ENCODE data around the gene H3-3A. TPM values are rescaled to one million over a fixed set of nuclear protein-coding genes. Genes with fewer than 3 reads are reported as not detected.

The H3-3A gene
- polyA plus RNA-seq, 1 of the 3 experiments (the other 2 are of a cell fraction) = 315 TPM

- Histone ChIP-seq H3K27me3 (ENCODE audit: insufficient read depth) (no peaks in the 10 kb centered on the region), H3K9me2 (no peaks in the 10 kb centered on the region), H3K79me2 (ENCODE audit: insufficient read depth) (no peaks in the 10 kb centered on the region), H4K20me1 (ENCODE audit: insufficient read depth) (no peaks in the 10 kb centered on the region), H3K4me1 (ENCODE audit: control insufficient read depth in 1 of 2, insufficient read depth in 2 of 2, low read depth in 1 of 2, low read length in 1 of 2) (no peaks in the 10 kb centered on the region; a peak in 1 of 4 replicates), H3K4me3 (ENCODE audit: low read depth in 2 of 2, low read length in 1 of 2) (no peak overlapping the region), H3F3A (replicated peaks; ENCODE audit: insufficient read depth) (no peaks in the 10 kb centered on the region), H3K9ac (no peak overlapping the region), H3K36me3 (replicated peaks in 1 of 2; ENCODE audit: control insufficient read depth in 1 of 2, insufficient read depth in 2 of 2, low read length in 1 of 2) (no peaks in the 10 kb centered on the region), H3K27ac (ENCODE audit: low read depth in 2 of 2, low read length in 1 of 2) (no peak overlapping the region), H2AFZ (ENCODE audit: low read depth) (no peak overlapping the region), H3K4me2 (no peak overlapping the region), H3K9me3 (no peaks in the 10 kb centered on the region)
- ChIA-PET CTCF (interaction anchor here (1.2 kb wide), 1 partner anchor 37 kb away, joined by 3 read pairs; no protein-coding TSS in a partner anchor), POLR2A (no interaction called here)
- TF ChIP-seq MXI1 (IDR thresholded peaks at IDR 0.05; ENCODE audit: low read depth, low read length) (no peak), FOXM1 (IDR thresholded peaks at IDR 0.05; ENCODE audit: low read depth) (no peak)
- TF ChIP-seq, protein P1, sequence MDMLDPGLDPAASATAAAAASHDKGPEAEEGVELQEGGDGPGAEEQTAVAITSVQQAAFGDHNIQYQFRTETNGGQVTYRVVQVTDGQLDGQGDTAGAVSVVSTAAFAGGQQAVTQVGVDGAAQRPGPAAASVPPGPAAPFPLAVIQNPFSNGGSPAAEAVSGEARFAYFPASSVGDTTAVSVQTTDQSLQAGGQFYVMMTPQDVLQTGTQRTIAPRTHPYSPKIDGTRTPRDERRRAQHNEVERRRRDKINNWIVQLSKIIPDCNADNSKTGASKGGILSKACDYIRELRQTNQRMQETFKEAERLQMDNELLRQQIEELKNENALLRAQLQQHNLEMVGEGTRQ (IDR thresholded peaks at IDR 0.05; ENCODE audit: borderline replicate concordance, low read depth, low read length) = no peak
- 91% methylated on average over 5 of the region's 5 CpGs for WGBS (ENCODE audit: low lambda C conversion rate)
- DNase-seq = no peak
These were observed 34.8 kb upstream of the H3-3A start for GRCh38 chr1:226027538-226028217.

- Histone ChIP-seq H3K4me3 (ENCODE audit: low read depth in 2 of 2, low read length in 1 of 2) (no peak overlapping the region), H3K9me3 (no peaks in the 10 kb centered on the region), H3K4me2 (no peak overlapping the region), H3K27ac (ENCODE audit: low read depth in 2 of 2, low read length in 1 of 2) (no peak overlapping the region), H3K4me1 (ENCODE audit: control insufficient read depth in 1 of 2, insufficient read depth in 2 of 2, low read depth in 1 of 2, low read length in 1 of 2) (no peaks in the 10 kb centered on the region; a peak in 1 of 4 replicates), H3K79me2 (ENCODE audit: insufficient read depth) (no peaks in the 10 kb centered on the region), H3K36me3 (replicated peaks in 1 of 2; ENCODE audit: control insufficient read depth in 1 of 2, insufficient read depth in 2 of 2, low read length in 1 of 2) (no peaks in the 10 kb centered on the region), H3K27me3 (ENCODE audit: insufficient read depth) (no peaks in the 10 kb centered on the region), H3K9me2 (no peaks in the 10 kb centered on the region), H3F3A (replicated peaks; ENCODE audit: insufficient read depth) (no peaks in the 10 kb centered on the region), H3K9ac (no peak overlapping the region), H2AFZ (ENCODE audit: low read depth) (no peak overlapping the region), H4K20me1 (ENCODE audit: insufficient read depth) (no peaks in the 10 kb centered on the region)
- DNase-seq = no peak
- WGBS (ENCODE audit: low lambda C conversion rate) = 86% methylated on average over 7 of the region's 7 CpGs
- CTCF ChIA-PET = interaction anchor here (0.9 kb wide), 1 partner anchor 96 kb away, joined by 3 read pairs; no protein-coding TSS in a partner anchor
- TF ChIP-seq FOXJ3 (CRISPR knock-in tag; IDR thresholded peaks at IDR 0.05) = no peak
- no peak for TF ChIP-seq EP300 (IDR thresholded peaks at IDR 0.05; ENCODE audit: borderline replicate concordance in 1 of 2, low read depth in 1 of 2, low read length in 1 of 2)
- TF ChIP-seq RXRA (IDR thresholded peaks at IDR 0.05; ENCODE audit: borderline replicate concordance, low read depth) = no peak
- no peak for TF ChIP-seq NFIC (IDR thresholded peaks at IDR 0.05; ENCODE audit: borderline replicate concordance)
- TF ChIP-seq PBX3 (IDR thresholded peaks at IDR 0.05) = no peak
- TF ChIP-seq MXI1 (IDR thresholded peaks at IDR 0.05; ENCODE audit: low read depth, low read length) = no peak
- no peak for TF ChIP-seq RAD21 (IDR thresholded peaks at IDR 0.05; ENCODE audit: low read length)
- TF ChIP-seq, protein P1 (IDR thresholded peaks at IDR 0.05; ENCODE audit: borderline replicate concordance, low read depth, low read length) = no peak
- no peak for TF ChIP-seq POLR2AphosphoS5 (IDR thresholded peaks at IDR 0.05; ENCODE audit: low read depth, low read length)
- TF ChIP-seq FOSL2 (IDR thresholded peaks at IDR 0.05; ENCODE audit: borderline replicate concordance, low read depth) = no peak
- POLR2A ChIA-PET = no interaction called here
These were observed 33.4 kb upstream of the H3-3A start for GRCh38 chr1:226029093-226029496.
